Ectodermal cell (in vitro differentiated cells): ENCODE results near the gene IL1B.

Experiments
- H3K27ac ChIP-seq: 2 replicates; pipeline ENCODE4 v1.7.0; 2013; ENCODE audit warnings: mild to moderate bottlenecking, low read depth, low read length; ENCODE audit not compliant: insufficient read depth, poor library complexity, severe bottlenecking
- H3K27me3 ChIP-seq: 2 replicates; pipeline ENCODE4 v1.7.0; 2013; ENCODE audit warnings: mild to moderate bottlenecking, low read length; ENCODE audit not compliant: insufficient read depth, control insufficient read depth, poor library complexity, severe bottlenecking
- H3K36me3 ChIP-seq: one replicate; pipeline ENCODE4 v1.7.0; 2013; ENCODE audit warnings: low read length; ENCODE audit not compliant: control insufficient read depth, insufficient read depth
- H3K4me1 ChIP-seq: one replicate; pipeline ENCODE4 v1.7.0; 2013; ENCODE audit warnings: low read length; ENCODE audit not compliant: control insufficient read depth, insufficient read depth
- H3K4me3 ChIP-seq: 2 replicates; pipeline ENCODE4 v1.7.0; 2013; ENCODE audit warnings: low read depth, low read length, control low read depth; ENCODE audit not compliant: insufficient read depth
- H3K9me3 ChIP-seq: 2 replicates; pipeline ENCODE4 v1.7.0; 2013; ENCODE audit warnings: mild to moderate bottlenecking, low read length, moderate library complexity; ENCODE audit not compliant: control insufficient read depth
- WGBS, 2 experiments: methylation state at CpG; one replicate each; pipeline ENCODE4 v1.1.7; 2013; ENCODE audit warnings: missing lambda C conversion rate in 2 of 2; 5-methylcytosine and 5-hydroxymethylcytosine counted together

Gene IL1B

DNA sequence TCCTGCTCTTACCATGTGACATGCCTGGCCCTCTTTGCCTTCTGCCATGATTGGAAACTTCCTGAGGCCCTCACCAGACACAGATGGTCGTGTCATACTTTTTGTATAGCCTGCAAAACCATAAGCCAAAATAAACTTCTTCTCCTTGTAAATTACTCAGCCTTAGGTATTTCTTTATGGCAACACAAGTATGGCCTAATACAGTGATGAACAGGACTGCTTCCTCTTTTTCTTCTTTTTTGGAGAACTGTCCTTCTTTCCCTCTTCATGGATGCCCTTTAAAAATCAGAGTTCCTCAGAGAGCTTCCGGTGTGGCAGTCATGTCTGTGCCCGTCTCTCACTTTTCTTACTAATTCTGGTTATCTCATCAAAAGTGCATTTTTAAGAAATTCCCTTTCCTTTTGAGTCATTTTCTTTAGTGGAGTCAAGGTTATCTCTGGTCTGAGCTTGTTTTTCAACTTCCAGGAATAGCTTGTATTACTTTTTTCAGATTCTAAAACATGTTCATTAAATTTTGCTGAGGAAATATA, 43.1 kb downstream of the IL1B start:
- Histone ChIP-seq H3K4me3 (no peak overlapping the region), H3K36me3 (no peaks in the 10 kb centered on the region), H3K27ac (no peak overlapping the region), H3K27me3 (no peaks in the 10 kb centered on the region), H3K4me1 (no peaks in the 10 kb centered on the region), H3K9me3 (no peaks in the 10 kb centered on the region)
- 95 to 96% methylated on average over 3 of the region's 3 CpGs for WGBS, 2 experiments

DNA sequence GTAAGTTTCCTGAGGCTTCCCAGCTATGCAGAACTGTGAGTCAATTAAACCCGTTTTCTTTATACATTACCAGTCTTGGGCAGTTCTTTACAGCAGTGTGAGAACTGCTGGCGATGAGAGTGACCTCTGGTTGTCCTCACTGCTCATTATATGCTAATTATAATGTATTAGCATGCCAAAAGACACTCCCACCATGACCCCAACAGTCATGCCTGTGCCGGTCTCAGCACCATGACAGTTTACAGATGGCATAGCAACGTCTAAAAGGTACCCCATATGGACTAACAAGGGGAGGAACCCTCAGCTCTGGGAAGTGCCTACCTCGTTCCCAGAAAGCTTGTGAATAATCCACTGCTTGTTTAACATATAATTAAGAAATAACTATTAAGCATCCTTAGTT, 44.2 kb downstream of the IL1B start:
- no peak overlapping the region for H3K27ac ChIP-seq
- no peaks in the 10 kb centered on the region for H3K27me3 ChIP-seq
- no peaks in the 10 kb centered on the region for H3K9me3 ChIP-seq
- no peaks in the 10 kb centered on the region for H3K4me1 ChIP-seq
- H3K4me3 ChIP-seq = no peak overlapping the region
- H3K36me3 ChIP-seq = no peaks in the 10 kb centered on the region
- 87 to 92% methylated on average over 5 of the region's 5 CpGs for WGBS, 2 experiments

DNA sequence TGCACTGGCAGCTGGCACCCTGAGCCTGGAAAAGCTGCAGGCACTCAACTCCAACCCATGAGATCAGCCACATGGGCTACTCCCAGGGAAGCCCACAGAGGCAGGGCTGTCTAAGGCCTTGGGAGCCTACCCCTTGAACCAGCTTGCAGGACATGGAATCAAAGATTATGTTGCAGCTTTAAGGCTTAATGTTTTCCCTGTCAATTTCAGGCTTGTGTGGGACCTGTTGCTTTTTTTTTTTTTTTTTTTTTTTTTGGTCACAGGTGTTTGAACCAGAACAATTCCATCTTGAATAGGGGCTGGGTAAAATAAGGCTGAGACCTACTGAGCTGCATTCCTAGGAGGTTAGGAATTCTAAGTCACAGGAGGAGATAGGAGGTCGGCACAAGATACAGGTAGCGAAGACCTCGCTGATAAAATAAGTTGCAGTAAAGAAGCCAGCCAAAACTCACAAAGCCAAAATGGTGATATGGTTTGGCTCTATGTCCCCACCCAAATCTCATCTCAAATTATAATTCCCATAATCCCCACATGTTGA, 44.8 kb downstream of the IL1B start:
- no peak overlapping the region for H3K27ac ChIP-seq
- no peak overlapping the region for H3K4me3 ChIP-seq
- H3K4me1 ChIP-seq = no peaks in the 10 kb centered on the region
- no peaks in the 10 kb centered on the region for H3K27me3 ChIP-seq
- no peaks in the 10 kb centered on the region for H3K36me3 ChIP-seq
- no peaks in the 10 kb centered on the region for H3K9me3 ChIP-seq
- WGBS, 2 experiments = 96 to 97% methylated on average over 3 of the region's 3 CpGs

DNA sequence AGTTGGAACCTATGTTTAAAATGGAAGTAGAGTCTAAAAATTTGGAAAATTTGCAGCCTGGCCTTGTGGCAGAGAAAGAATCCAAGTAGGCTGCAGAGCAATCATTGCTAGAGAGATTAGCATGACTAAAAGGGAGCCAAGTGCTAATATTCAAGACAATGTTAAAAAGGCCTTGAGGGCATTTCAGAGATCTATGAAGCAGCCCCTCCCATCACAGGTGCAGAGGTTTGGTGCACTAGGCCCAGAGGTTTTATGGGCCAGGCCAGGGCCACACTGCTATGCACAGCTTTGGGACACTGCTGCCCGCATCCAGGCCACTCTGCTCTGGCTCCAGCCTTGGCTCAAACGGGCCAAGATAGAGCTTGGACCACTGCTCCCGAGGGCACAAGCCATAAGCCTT, 45.6 kb downstream of the IL1B start:
- H3K4me1 ChIP-seq = no peaks in the 10 kb centered on the region
- H3K4me3 ChIP-seq = no peak overlapping the region
- 92 to 93% methylated on average over 3 of the region's 3 CpGs for WGBS, 2 experiments
- no peak overlapping the region for H3K27ac ChIP-seq
- H3K27me3 ChIP-seq = no peaks in the 10 kb centered on the region
- H3K36me3 ChIP-seq = no peaks in the 10 kb centered on the region
- H3K9me3 ChIP-seq = no peaks in the 10 kb centered on the region

DNA sequence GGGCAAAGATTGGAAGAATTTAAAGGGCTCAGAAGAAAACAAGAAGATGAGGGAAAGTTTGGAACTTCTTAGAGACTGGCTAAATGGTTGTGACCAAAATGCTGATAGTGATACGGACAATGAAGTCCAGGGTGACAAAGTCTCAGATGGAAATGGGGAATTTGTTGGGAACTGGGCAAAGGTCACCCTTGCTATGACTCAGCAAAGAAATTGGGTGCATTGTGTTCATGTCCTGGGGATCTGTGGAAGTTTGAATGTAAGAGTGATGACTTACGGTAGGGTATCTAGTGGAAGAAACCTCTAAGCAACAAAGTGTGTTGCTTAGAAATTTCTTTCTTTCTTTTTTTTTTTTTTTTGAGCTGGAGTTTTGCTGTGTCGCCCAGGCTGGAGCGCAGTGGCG, 46.3 kb downstream of the IL1B start:
- Histone ChIP-seq H3K4me3 (no peak overlapping the region), H3K4me1 (no peaks in the 10 kb centered on the region)
- 94 to 99% methylated on average over 5 of the region's 5 CpGs for WGBS, 2 experiments

DNA sequence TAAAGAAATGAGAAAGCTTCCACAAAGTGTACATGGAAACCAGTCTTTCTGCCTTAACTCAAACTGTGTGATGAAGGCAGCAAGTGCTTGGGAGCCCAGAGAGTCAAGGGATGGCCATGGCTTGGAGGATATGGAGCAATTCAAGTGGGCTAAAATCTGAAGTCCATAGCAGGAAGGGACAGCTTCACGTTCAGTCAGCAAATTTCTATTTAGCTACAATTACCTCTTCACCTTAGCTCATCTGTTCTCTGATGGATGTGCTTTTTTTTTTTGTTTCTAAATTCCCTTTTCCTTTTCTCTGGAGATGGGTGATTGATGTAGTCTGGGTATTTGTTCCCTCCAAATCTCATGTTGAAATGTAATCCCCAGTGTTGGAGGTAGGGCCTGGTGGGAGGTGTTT, 47.4 kb downstream of the IL1B start:
- Histone ChIP-seq H3K9me3 (no peaks in the 10 kb centered on the region), H3K4me3 (no peak overlapping the region), H3K27ac (no peak overlapping the region), H3K36me3 (no peaks in the 10 kb centered on the region), H3K27me3 (no peaks in the 10 kb centered on the region), H3K4me1 (peaks cover 6% of the 10 kb centered on the region)
- 88 to 92% methylated on average over 1 of the region's 1 CpG for WGBS, 2 experiments

More for the DNA sequence above, 46.3 kb downstream of the IL1B start:
- Histone ChIP-seq H3K9me3 (no peaks in the 10 kb centered on the region), H3K27me3 (no peaks in the 10 kb centered on the region), H3K36me3 (no peaks in the 10 kb centered on the region), H3K27ac (no peak overlapping the region)

DNA sequence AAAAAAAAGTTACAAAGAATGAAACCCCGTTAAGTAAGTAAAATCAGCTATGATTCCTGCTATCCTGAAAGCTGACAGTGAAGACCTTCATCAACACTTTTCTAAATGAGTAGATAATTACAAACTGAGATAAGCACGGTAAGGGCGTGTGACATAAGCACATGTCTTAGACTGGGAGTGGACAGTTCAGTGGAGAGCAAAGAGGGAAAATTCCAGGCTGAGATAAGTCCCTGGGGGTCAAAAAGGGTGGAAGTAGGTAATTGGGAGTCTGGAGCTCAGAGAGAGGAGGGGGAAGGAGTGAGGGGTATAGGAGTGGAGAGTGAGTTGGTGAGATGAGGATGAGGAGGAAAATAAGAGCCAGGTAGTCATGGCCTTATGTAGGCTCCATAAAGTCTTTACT, 47.9 kb downstream of the IL1B start:
- no peak overlapping the region for H3K27ac ChIP-seq
- no peaks in the 10 kb centered on the region for H3K36me3 ChIP-seq
- H3K4me3 ChIP-seq = no peak overlapping the region
- peaks cover 7% of the 10 kb centered on the region for H3K4me1 ChIP-seq
- 91 to 97% methylated on average over 2 to 3 of the region's 3 CpGs for WGBS, 2 experiments
- no peaks in the 10 kb centered on the region for H3K27me3 ChIP-seq
- H3K9me3 ChIP-seq = no peaks in the 10 kb centered on the region

DNA sequence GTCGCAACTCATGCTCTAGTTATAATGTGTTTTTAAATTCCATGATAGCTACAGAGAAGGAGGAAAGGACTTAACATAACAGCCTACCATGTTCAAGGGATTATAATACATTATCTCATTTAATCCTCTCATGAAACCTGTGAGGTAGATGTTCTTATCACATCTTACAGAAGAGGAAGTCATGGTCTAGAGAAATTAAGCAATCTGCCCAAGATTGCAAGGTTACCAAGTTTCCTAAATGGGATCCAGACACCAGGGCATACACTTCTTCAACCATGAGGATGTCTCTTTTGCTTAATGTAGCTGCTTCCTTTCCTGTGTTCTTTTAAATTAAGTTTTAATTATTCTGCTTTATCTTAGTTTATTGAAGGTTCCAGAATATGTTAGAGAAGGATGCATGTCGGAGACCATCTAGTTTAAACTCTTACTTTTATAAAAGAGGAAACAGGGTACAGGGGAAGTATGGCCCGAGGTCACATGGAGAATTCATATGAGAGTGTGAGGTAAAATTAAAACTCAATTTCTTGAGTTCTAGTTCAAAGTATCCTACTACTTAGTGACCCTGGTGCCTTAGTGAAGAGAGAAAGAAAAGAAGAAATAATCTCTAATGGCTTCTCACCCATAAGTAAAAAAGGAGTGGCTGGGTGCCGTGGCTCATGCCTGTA, 48.7 kb downstream of the IL1B start:
- WGBS, 2 experiments = 95 to 99% methylated on average over 3 to 4 of the region's 4 CpGs
- H3K27me3 ChIP-seq = no peaks in the 10 kb centered on the region
- no peak overlapping the region for H3K4me3 ChIP-seq
- H3K36me3 ChIP-seq = no peaks in the 10 kb centered on the region
- H3K27ac ChIP-seq = no peak overlapping the region
- H3K4me1 ChIP-seq = peaks cover 7% of the 10 kb centered on the region
- no peaks in the 10 kb centered on the region for H3K9me3 ChIP-seq

DNA sequence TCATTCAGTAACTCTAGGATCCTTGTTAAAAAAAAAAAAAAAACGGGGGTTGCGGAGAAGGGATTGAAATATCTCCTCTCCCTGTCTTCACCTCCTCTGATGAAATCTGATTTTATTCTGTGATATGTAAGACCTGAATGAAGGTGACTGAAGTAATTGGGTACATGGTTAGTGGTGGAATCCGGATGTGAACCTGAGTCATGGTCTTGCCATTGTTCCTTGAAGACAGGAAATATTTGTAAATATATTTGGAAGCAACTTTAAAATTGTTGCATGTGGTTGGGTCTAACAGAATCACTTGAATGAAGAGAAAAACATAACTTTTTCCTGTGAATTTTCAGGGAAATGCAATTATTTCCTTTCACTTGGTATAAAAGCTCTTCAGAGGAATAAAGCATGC, 49.3 kb downstream of the IL1B start:
- H3K27me3 ChIP-seq = no peaks in the 10 kb centered on the region
- no peaks in the 10 kb centered on the region for H3K9me3 ChIP-seq
- no peak overlapping the region for H3K27ac ChIP-seq
- H3K4me3 ChIP-seq = no peak overlapping the region
- peaks cover 7% of the 10 kb centered on the region for H3K4me1 ChIP-seq
- 86 to 93% methylated on average over 2 of the region's 3 CpGs for WGBS, 2 experiments
- no peaks in the 10 kb centered on the region for H3K36me3 ChIP-seq

DNA sequence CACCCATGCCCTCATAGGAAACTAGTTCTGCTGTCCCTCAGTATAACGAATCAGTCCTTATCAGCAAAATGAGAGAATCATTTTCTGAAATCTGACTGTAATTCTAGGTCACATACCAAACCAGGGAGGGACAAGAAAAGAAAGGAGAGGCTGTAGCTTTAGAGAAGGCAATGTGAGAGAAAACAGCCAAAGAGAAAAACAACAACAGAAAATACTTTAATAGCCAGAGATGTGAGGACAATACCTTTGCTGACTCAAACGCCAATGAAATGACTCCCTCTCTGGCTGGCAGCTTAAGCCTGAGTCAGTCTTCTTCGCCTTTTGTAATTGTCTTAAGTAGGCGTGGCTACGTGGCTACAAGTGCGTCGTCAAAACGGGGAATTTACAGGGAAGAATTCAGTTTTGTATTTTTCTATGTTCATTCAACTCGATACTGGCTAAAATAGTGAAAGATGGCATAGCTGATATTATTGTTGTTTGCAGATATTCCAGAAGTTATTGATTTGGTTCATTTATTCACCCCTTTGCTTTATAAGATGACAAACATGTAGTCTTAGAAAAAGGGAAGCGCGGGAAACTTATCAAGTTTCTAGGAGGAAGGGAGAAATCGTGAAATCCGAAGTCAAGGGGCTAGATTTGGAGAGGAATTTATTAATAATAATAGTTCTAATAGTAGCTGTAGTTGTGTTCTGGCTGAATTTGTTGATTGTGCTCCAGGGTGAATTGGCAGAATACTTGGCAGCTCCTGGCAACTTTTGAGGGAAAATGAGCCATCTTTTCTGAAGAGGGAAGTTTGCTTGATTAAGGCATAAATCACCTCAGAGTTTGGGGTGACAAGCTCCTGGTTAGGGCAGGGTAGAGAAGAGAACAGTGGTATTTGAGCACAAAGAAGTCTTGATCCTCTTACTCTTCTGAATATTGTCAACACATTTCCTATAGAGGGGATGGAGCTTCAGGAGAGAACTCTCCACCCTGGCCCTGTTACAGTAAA, 52.1 kb downstream of the IL1B start, which contains the start of gene IL1A:
Gene IL1A, minus strand, starts transcription at position 295 of the 991 bp plus-strand sequence. CDS start 723 bp downstream, outside the sequence.
- no peaks in the 10 kb centered on the region for H3K36me3 ChIP-seq
- H3K27ac ChIP-seq = no peak within 1 kb of the TSS
- peak within 1 kb of the TSS; percentile 11 for H3K4me3 ChIP-seq
- H3K9me3 ChIP-seq = no peaks in the 10 kb centered on the region
- WGBS, 2 experiments = 23 to 25% methylated on average over 13 of the region's 13 CpGs
- H3K27me3 ChIP-seq = no peaks in the 10 kb centered on the region
- H3K4me1 ChIP-seq = peaks cover 7% of the 10 kb centered on the region
